ENCODE measurements around the gene PRKG1.

Gene PRKG1

GRCh38 chr10:52210161-52210560, 1135.9 kb downstream of the PRKG1 start:
- H3K4me3 ChIP-seq (ENCODE audit: low read depth, low read length): no peak overlapping the region

DNA sequence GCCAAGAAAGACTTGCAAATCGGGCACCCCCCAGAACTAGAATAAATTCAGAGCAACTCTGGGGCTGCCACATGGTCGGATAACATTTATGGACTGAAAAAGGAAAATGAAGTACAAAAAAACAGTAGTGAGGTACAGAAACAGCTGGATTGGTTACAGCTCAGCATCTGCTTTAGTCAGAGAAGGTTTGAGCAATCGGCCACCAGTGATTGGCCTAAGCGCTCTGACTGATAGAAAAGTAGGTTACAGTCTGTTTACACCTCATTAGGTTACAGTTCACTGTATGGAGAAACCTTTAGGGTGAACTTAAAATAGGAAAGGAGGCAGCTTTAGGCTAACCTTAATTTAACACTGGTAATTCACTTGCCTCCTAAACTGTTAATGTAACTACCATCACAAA, 1137.8 kb downstream of the PRKG1 start:
- no peak overlapping the region for H3K4me3 ChIP-seq (ENCODE audit: low read depth, low read length)
- TF ChIP-seq, protein P1, sequence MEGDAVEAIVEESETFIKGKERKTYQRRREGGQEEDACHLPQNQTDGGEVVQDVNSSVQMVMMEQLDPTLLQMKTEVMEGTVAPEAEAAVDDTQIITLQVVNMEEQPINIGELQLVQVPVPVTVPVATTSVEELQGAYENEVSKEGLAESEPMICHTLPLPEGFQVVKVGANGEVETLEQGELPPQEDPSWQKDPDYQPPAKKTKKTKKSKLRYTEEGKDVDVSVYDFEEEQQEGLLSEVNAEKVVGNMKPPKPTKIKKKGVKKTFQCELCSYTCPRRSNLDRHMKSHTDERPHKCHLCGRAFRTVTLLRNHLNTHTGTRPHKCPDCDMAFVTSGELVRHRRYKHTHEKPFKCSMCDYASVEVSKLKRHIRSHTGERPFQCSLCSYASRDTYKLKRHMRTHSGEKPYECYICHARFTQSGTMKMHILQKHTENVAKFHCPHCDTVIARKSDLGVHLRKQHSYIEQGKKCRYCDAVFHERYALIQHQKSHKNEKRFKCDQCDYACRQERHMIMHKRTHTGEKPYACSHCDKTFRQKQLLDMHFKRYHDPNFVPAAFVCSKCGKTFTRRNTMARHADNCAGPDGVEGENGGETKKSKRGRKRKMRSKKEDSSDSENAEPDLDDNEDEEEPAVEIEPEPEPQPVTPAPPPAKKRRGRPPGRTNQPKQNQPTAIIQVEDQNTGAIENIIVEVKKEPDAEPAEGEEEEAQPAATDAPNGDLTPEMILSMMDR (IDR thresholded peaks at IDR 0.05; ENCODE audit: insufficient read depth, low read depth, low read length, missing control alignments): no peak
- no peak for DNase-seq (ENCODE audit: low read depth)

More at GRCh38 chr10:52210161-52210560, 1135.9 kb downstream of the PRKG1 start:
- no peak for DNase-seq (ENCODE audit: low read depth)
- TF ChIP-seq, protein P1 (IDR thresholded peaks at IDR 0.05; ENCODE audit: insufficient read depth, low read depth, low read length, missing control alignments): no peak

- TF ChIP-seq, protein P1 (IDR thresholded peaks at IDR 0.05; ENCODE audit: insufficient read depth, low read depth, low read length, missing control alignments): no peak
- no peak overlapping the region for H3K4me3 ChIP-seq (ENCODE audit: low read depth, low read length)
- DNase-seq (ENCODE audit: low read depth): no peak
Measured at GRCh38 chr10:52212802-52213201, 1138.5 kb downstream of the PRKG1 start.

- DNase-seq (ENCODE audit: low read depth): no peak
- no peak overlapping the region for H3K4me3 ChIP-seq (ENCODE audit: low read depth, low read length)
- TF ChIP-seq, protein P1 (IDR thresholded peaks at IDR 0.05; ENCODE audit: insufficient read depth, low read depth, low read length, missing control alignments): no peak
Measured at GRCh38 chr10:52213321-52213752, 1139.0 kb downstream of the PRKG1 start.

GRCh38 chr10:52215745-52216361, 1141.6 kb downstream of the PRKG1 start:
- TF ChIP-seq, protein P1 (IDR thresholded peaks at IDR 0.05; ENCODE audit: insufficient read depth, low read depth, low read length, missing control alignments): peak; percentile 67

GRCh38 chr10:52216852-52217251, 1142.6 kb downstream of the PRKG1 start:
- DNase-seq (ENCODE audit: low read depth): peak; percentile 71
- H3K4me3 ChIP-seq (ENCODE audit: low read depth, low read length): no peak overlapping the region
- TF ChIP-seq, protein P1 (IDR thresholded peaks at IDR 0.05; ENCODE audit: insufficient read depth, low read depth, low read length, missing control alignments): no peak

More at GRCh38 chr10:52215745-52216361, 1141.6 kb downstream of the PRKG1 start:
- H3K4me3 ChIP-seq (ENCODE audit: low read depth, low read length): no peak overlapping the region
- peak; percentile 75 for DNase-seq (ENCODE audit: low read depth)

DNA sequence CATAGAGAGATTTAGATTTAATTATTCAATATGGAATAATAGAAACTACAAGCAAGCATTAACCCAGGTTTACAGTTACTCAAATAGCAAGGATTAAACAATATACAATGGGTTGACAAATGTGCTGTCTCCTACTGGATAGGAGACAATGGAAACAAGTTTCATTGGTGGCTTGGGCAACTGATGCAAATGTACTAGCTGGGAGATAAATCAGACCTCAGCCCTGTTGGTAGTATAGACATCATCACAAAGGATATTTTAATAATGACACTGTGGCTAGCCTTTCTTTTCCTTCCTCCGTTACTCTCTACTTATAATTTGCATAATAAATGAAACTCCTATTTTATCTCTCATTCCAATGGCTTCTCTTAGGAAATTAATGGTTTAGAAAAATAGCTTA, 1143.2 kb downstream of the PRKG1 start:
- no peak overlapping the region for H3K4me3 ChIP-seq (ENCODE audit: low read depth, low read length)
- TF ChIP-seq, protein P1 (IDR thresholded peaks at IDR 0.05; ENCODE audit: insufficient read depth, low read depth, low read length, missing control alignments): no peak
- no peak for DNase-seq (ENCODE audit: low read depth)
